Vagina (tissue), 2 donors: ENCODE measurements around the gene NAPEPLD. TPM values are rescaled to one million over a fixed set of nuclear protein-coding genes. Genes with fewer than 3 reads are reported as not detected.

Experiments
- DNase-seq, 2 donors: peaks; one replicate each; pipeline ENCODE4 v3.0.0-alpha.2; 2017; ENCODE audit errors: extremely low spot score in 2 of 2
- H3K27ac ChIP-seq: fragments of 200-600 bp; sonication (generic); one replicate; pipeline ENCODE4 v1.5.1; 2019
- H3K27me3 ChIP-seq: fragments of 200-600 bp; sonication (generic); one replicate; pipeline ENCODE4 v1.5.1; 2019
- H3K36me3 ChIP-seq, 2 donors: fragments of 200-600 bp; sonication (generic); one replicate each; pipeline ENCODE4 v1.5.1; 2017 to 2019
- H3K4me1 ChIP-seq: fragments of 200-600 bp; sonication (generic); one replicate; pipeline ENCODE4 v1.5.1; 2019
- H3K4me3 ChIP-seq, 2 donors: fragments of 200-600 bp; sonication (generic); 1 replicate in 1 of 2; 2 replicates in 1 of 2; pipeline ENCODE4 v1.5.1; 2016 to 2019
- H3K9me3 ChIP-seq: fragments of 200-600 bp; sonication (generic); one replicate; pipeline ENCODE4 v1.5.1; 2019
- POLR2A ChIP-seq, 2 donors: fragments of 450-650 bp; IDR thresholded peaks; one replicate each; pipeline ENCODE4 v1.6.1; 2017; ENCODE audit warnings: antibody characterized with exemption in 2 of 2, mild to moderate bottlenecking in 2 of 2, moderate library complexity in 2 of 2
- POLR2AphosphoS5 ChIP-seq, 2 donors: sonication (generic); formaldehyde crosslinking; IDR thresholded peaks; one replicate each; pipeline ENCODE4 v1.9.0; 2017; ENCODE audit warnings: antibody characterized with exemption in 2 of 2, mild to moderate bottlenecking in 2 of 2, low read depth in 1 of 2; ENCODE audit not compliant: insufficient read depth in 1 of 2
- intact Hi-C: fragments of 100-400 bp; cut with DNase I; formaldehyde crosslinking; loops from one replicate; pipeline ENCODE4 v1.15.1; 2023
- total RNA-seq: library from RNA; depleted of rRNA; stranded (reverse); fragments of >200 nt; gene quantifications from one replicate; pipeline ENCODE4 v1.2.3, GENCODE V29; 2016
- TF ChIP-seq, protein P1 (sequence below), 3 experiments: fragments of 450-650 bp in 2 of 3; fragments of 200-600 bp in 1 of 3; sonication (generic) in 1 of 3; IDR thresholded peaks; one replicate each; pipeline ENCODE4 v1.5.1; 2017 to 2019; ENCODE audit warnings: antibody characterized with exemption in 3 of 3, mild to moderate bottlenecking in 2 of 3, moderate library complexity in 2 of 3

The NAPEPLD gene
- total RNA-seq, 1 donor from 2014 or later, result 15.0 TPM

DNA sequence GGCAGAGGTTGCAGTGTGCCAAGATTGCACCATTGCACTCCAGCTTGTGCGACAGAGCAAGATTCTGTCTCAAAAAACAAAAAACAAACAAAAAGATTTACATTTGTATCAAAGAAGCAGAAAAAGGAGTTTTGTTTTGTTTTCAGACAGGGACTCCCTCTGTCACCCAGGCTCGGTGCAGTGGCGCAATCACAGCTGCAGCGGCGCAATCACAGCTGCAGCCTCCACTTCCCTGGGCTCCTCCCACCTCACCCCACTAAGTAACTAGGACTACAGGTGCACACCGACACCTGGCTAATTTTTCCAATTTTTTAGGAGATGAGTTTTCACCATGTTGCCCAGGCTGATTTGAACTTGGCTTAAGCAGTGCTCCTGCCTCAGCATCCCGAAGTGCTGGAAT is 72.1 kb downstream of the NAPEPLD start:
- no peak overlapping the region for H3K27ac ChIP-seq
- no peak overlapping the region for H3K4me3 ChIP-seq
- H3K4me1 ChIP-seq, result peaks cover 29% of the 10 kb centered on the region
- no peaks in the 10 kb centered on the region for H3K27me3 ChIP-seq
- H3K36me3 ChIP-seq, result no peaks in the 10 kb centered on the region
- no peaks in the 10 kb centered on the region for H3K9me3 ChIP-seq
- TF ChIP-seq POLR2A (IDR thresholded peaks at IDR 0.05) (no peak), POLR2AphosphoS5 (IDR thresholded peaks at IDR 0.05; ENCODE audit: insufficient read depth in 1 of 2, low read depth in 1 of 2) (no peak)
- TF ChIP-seq, protein P1, sequence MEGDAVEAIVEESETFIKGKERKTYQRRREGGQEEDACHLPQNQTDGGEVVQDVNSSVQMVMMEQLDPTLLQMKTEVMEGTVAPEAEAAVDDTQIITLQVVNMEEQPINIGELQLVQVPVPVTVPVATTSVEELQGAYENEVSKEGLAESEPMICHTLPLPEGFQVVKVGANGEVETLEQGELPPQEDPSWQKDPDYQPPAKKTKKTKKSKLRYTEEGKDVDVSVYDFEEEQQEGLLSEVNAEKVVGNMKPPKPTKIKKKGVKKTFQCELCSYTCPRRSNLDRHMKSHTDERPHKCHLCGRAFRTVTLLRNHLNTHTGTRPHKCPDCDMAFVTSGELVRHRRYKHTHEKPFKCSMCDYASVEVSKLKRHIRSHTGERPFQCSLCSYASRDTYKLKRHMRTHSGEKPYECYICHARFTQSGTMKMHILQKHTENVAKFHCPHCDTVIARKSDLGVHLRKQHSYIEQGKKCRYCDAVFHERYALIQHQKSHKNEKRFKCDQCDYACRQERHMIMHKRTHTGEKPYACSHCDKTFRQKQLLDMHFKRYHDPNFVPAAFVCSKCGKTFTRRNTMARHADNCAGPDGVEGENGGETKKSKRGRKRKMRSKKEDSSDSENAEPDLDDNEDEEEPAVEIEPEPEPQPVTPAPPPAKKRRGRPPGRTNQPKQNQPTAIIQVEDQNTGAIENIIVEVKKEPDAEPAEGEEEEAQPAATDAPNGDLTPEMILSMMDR (IDR thresholded peaks at IDR 0.05), result no peak
- no peak for DNase-seq
- intact Hi-C loops, result no loop called here

DNA sequence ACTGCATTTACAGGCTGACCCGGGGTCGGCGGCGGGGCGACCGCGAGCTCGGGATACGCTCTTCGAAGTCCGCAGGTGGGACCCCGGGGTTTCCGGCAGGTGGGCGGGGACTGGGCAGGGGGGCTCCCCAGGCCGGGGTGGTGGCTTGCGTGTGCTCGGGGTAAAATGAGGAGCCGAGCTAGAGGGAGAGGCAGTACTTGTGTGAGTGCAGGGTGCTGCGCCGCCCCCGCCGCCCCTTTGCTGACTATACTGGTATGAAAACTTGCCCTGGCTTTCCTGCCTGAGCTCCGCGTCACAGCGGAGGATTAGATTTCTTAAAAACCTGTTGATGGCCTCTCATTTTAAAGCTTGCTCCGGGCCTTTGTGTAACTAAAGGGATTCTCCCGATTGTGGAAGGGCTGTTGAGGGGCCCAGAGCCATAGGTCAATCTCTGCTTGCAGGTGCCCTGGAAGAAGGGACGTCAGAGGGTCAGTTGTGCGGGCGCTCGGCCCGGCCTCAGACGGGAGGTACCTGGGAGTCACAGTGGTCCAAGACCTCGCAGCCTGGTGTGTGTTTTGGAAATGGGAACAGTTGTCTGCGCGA is 73.5 kb downstream of the NAPEPLD start:
- intact Hi-C loops, result no loop called here
- TF ChIP-seq POLR2A (IDR thresholded peaks at IDR 0.05) (no peak), POLR2AphosphoS5 (IDR thresholded peaks at IDR 0.05; ENCODE audit: insufficient read depth in 1 of 2, low read depth in 1 of 2) (no peak)
- TF ChIP-seq, protein P1 (IDR thresholded peaks at IDR 0.05), result no peak
- H3K4me3 ChIP-seq, result peak overlapping the region; percentile 75 to 93
- H3K27me3 ChIP-seq, result no peaks in the 10 kb centered on the region
- H3K4me1 ChIP-seq, result peaks cover 29% of the 10 kb centered on the region
- no peaks in the 10 kb centered on the region for H3K9me3 ChIP-seq
- DNase-seq, result peak in 1 of 2 donors; percentile 87
- H3K36me3 ChIP-seq, result no peaks in the 10 kb centered on the region
- H3K27ac ChIP-seq, result peak overlapping the region; percentile 81

DNA sequence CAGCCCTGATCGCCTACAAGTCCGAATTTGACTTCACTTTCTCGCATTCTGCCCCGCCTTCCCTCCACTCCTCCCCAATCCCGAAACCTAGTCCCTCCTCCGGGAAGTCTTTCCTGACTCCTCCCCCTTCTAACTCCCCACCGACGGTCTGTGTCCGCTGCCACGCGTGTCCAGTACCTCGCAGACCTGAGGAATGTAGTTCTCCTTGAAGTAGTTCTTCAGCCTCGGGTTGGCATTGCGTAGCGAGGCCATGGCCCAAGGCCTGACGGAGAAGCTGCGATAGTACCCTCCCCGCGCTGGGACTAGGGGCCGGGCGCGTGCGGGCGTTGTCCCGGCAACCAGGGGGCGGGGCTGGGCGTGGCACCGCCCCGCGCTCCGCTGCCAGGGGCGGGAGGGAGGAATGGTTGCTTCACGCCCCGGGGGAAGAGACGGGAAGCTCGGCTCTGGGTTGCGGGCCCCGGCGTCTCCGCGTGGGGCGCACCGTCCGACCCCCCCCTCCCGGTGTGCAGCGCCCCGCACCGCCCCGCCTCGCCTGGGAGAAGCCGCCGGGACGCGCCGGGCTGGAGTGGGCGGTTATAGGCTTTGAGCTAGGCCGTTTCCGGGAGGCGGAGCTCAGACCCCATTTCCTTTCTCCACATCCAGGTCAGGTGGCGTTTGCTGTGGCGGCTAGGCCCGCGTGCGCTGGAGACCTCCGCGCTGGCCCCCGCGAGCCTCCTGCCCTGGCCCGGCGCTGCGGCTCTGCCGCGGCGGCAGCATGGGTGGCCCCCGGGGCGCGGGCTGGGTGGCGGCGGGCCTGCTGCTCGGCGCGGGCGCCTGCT is 74.2 kb downstream of the NAPEPLD start, which contains the start of the genes ARMC10 and FBXL13:
Gene ARMC10 (plus strand): TSS at position 622 of the 818 bp plus-strand sequence. CDS start 133 bp downstream, at position 755.
Gene FBXL13 (minus strand): TSS at position 278 of the 818 bp plus-strand sequence.
- peaks cover 29% of the 10 kb centered on the region for H3K4me1 ChIP-seq
- peak within 1 kb of the TSS; percentile 75 to 93 for H3K4me3 ChIP-seq
- H3K36me3 ChIP-seq, result no peaks in the 10 kb centered on the region
- peak in 1 of 2 donors; percentile 95 for DNase-seq
- no peaks in the 10 kb centered on the region for H3K9me3 ChIP-seq
- H3K27ac ChIP-seq, result peak within 1 kb of the TSS; percentile 81
- no peaks in the 10 kb centered on the region for H3K27me3 ChIP-seq
- TF ChIP-seq POLR2AphosphoS5 (IDR thresholded peaks at IDR 0.05; ENCODE audit: insufficient read depth in 1 of 2, low read depth in 1 of 2) (peak; percentile 40 to 80), POLR2A (IDR thresholded peaks at IDR 0.05) (peak in 1 of 2 donors; percentile 64)
- TF ChIP-seq, protein P1 (IDR thresholded peaks at IDR 0.05), result no peak
- intact Hi-C loops, result no loop called here

DNA sequence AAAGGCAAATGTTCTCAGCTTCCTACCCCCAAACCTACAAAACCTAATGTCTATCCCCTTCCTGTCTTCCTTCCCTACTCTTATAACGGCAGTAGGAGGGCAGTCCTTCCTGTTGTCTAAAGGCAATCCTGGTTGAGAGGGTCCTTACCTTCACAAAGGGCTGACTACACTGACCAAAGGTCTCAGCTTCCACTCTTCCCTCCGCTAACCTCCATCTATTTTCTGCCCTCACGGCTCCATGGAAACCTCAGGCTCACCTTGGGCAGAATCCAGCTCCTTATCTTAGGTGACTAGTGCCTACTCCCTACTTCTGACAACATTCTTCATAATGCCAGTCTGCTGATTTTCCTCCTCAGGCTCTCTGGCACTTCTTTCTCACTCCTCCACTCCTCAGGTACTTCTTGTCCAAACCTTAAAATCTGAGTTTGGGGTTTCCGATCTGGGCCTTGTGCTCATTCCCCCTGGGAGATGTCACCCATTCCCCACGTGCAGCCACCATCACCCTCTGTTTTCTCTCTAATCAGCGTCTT is 74.8 kb downstream of the NAPEPLD start:
- TF ChIP-seq POLR2A (IDR thresholded peaks at IDR 0.05) (no peak), POLR2AphosphoS5 (IDR thresholded peaks at IDR 0.05; ENCODE audit: insufficient read depth in 1 of 2, low read depth in 1 of 2) (no peak)
- TF ChIP-seq, protein P1 (IDR thresholded peaks at IDR 0.05), result no peak
- no peaks in the 10 kb centered on the region for H3K27me3 ChIP-seq
- H3K36me3 ChIP-seq, result no peaks in the 10 kb centered on the region
- no peaks in the 10 kb centered on the region for H3K9me3 ChIP-seq
- H3K4me1 ChIP-seq, result peaks cover 29% of the 10 kb centered on the region
- peak overlapping the region; percentile 75 to 93 for H3K4me3 ChIP-seq
- peak overlapping the region; percentile 81 for H3K27ac ChIP-seq
- intact Hi-C loops, result no loop called here
- DNase-seq, result peak in 1 of 2 donors; percentile 87
